SK-N-MC (cell line): ENCODE results near the gene IL12A.
A peak's percentile ranks its signal among the peaks of the same experiment; 100 is the strongest.

Experiments used
- DNase-seq: peaks from one replicate; pipeline ENCODE4 v3.0.0-alpha.2; 2011; ENCODE audit warnings: low read depth, low spot score
- H3K27ac ChIP-seq: fragments of 200-600 bp; sonication (generic); 2 replicates; pipeline ENCODE4 v1.5.1; 2016; ENCODE audit warnings: mixed run types
- H3K36me3 ChIP-seq: fragments of 200-600 bp; sonication (generic); 2 replicates; pipeline ENCODE4 v1.6.1; 2017; ENCODE audit warnings: antibody characterized with exemption, low read length, mixed read lengths; ENCODE audit not compliant: insufficient read depth
- H3K4me3 ChIP-seq: fragments of 200-600 bp; sonication (generic); 2 replicates; pipeline ENCODE4 v1.5.1; 2016
- H3K9ac ChIP-seq: fragments of 200-600 bp; sonication (generic); 2 replicates; pipeline ENCODE4 v1.8.0; 2017; ENCODE audit warnings: mixed run types, mixed read lengths; ENCODE audit not compliant: insufficient read length
- H3K9me3 ChIP-seq: fragments of 200-600 bp; sonication (generic); 2 replicates; pipeline ENCODE4 v1.6.1; 2017; ENCODE audit warnings: low read depth, mild to moderate bottlenecking, antibody characterized with exemption, low read length, moderate library complexity, mixed read lengths
- EZH2 ChIP-seq: fragments of 200-600 bp; sonication (generic); IDR thresholded peaks from one replicate; pipeline ENCODE4 v1.6.1; 2017; ENCODE audit warnings: antibody characterized with exemption
- FOXP2 ChIP-seq: optimal IDR thresholded peaks from 2 replicates; pipeline ENCODE3; 2011; ENCODE audit warnings: mild to moderate bottlenecking, moderate library complexity; ENCODE audit not compliant: insufficient read depth; ENCODE audit errors: extremely low read length, control extremely low read depth
- POLR2AphosphoS5 ChIP-seq: IDR thresholded peaks from 2 replicates; pipeline ENCODE4 v1.6.1; 2012; ENCODE audit warnings: mild to moderate bottlenecking, low read depth, low read length, borderline replicate concordance

Gene IL12A

DNA sequence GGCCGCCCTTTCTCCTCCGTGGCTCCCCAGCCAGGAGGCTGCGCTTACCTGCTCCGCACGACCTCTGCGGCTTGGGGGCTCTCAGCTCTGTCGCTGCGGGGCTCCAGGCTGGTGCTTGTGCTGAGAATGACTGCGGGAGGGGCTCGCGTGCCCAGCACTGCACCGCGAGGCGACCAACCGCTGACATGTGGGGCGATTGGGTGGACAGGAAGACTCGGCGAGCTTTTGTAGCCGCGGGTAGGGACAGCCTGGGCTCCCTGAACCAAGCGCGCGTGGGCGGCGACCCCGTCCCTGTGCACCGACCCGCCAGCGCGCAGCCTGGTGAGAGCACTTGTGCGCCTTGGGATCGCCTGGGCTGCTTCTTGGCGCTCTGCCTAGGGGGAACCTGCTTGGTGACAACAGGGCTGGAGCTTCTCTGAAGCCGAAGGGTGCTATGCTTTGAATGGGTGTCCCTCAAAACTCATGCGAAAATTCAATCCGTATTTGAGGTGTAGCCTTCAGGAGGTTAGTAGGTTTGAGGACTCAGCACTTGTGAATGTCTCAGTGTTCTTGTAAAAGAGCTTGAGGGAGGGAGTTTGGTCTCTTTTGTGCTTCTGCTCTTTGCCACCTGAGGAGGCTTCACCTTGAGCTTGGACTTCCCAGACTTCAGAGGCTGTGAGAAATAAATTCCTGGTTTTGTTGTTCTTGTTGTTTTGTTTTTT, 50.4 kb downstream of the IL12A start:
- Histone ChIP-seq H3K4me3 (peak overlapping the region; percentile 23), H3K27ac (no peak overlapping the region)
- TF ChIP-seq EZH2 (peak; percentile 85), FOXP2 (no peak)

DNA sequence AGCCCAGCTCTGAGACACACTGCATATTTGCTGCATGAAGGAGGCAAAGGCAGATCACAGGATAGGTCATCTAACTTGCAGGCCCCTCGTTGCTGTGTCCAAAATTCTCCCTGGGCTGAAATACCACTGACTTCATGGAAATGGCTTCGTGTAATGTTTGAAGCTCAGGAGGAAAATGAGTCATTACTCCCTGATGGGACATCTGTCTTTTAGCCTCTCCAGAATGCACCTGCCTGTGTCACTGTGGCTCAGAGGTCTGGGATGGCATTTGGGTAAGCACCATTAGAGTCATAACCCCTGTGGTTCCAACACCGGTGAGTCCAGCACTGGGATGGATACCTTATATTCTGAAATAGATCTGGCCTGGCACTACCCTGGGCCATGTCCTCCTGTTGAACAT, 51.5 kb downstream of the IL12A start:
- DNase-seq = no peak
- TF ChIP-seq EZH2 (no peak), POLR2AphosphoS5 (no peak), FOXP2 (no peak)
- Histone ChIP-seq H3K4me3 (no peak overlapping the region), H3K9me3 (peaks cover 5% of the 10 kb centered on the region; the same call in 1 of the 2 replicates), H3K36me3 (no peaks in the 10 kb centered on the region), H3K27ac (no peak overlapping the region), H3K9ac (no peak overlapping the region)

More for the DNA sequence above, 50.4 kb downstream of the IL12A start:
- peaks cover 5% of the 10 kb centered on the region; the same call in 1 of the 2 replicates for H3K9me3 ChIP-seq
- no peaks in the 10 kb centered on the region for H3K36me3 ChIP-seq
- no peak for DNase-seq
- H3K9ac ChIP-seq = no peak overlapping the region

DNA sequence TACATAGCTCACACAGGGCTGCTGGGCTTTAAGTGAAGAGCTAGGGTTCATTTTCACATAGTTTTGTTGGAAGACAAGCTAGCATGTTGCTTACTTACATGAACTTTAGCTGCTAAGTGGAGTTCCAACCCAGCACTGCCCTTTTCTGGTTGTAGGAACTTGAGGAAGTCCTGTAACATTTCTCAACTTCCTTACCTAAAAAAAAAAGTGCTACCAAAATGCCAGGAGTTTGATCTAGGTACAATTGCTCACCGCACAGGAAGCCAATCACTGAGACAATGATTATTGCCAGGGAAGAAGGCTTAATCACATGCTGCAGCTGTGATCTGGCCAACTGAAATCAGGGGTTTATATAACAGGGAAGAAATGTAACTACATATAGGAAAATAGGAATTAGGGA, 52.8 kb downstream of the IL12A start:
- Histone ChIP-seq H3K9me3 (peaks cover 5% of the 10 kb centered on the region; the same call in 1 of the 2 replicates), H3K9ac (no peak overlapping the region), H3K27ac (no peak overlapping the region), H3K36me3 (no peaks in the 10 kb centered on the region), H3K4me3 (no peak overlapping the region)
- DNase-seq = no peak
- TF ChIP-seq EZH2 = no peak
- no peak for TF ChIP-seq POLR2AphosphoS5
- no peak for TF ChIP-seq FOXP2

DNA sequence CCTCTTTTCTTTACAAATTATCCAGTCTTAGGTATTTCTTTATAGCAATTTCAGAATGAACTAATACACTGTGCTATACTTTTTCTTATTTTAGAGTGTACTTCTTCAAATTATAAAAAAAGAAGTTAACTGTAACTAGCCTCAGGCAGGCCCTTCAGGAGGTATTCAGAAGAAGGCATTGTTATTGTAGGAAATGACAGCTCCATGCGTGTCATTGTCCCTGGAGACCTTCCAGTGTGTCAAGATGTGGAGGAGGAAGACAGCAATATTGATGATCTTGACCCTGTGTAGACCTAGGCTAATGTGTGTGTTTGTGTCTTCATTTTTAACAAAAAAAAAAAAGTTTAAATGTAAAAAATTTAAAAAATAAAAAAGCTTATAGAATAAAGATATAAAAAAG, 55.5 kb downstream of the IL12A start:
- no peak overlapping the region for H3K9ac ChIP-seq
- H3K4me3 ChIP-seq = no peak overlapping the region
- no peaks in the 10 kb centered on the region for H3K36me3 ChIP-seq
- H3K27ac ChIP-seq = no peak overlapping the region
- DNase-seq = no peak
- H3K9me3 ChIP-seq = peaks cover 5% of the 10 kb centered on the region; the same call in 1 of the 2 replicates
- no peak for TF ChIP-seq POLR2AphosphoS5
- no peak for TF ChIP-seq EZH2
- TF ChIP-seq FOXP2 = no peak
